ENCODE data around the gene WNT3. TPM values are rescaled to one million over a fixed set of nuclear protein-coding genes. Genes with fewer than 3 reads are reported as not detected.

WNT3 gene
- total RNA-seq, 1 experiment from 2014 or later: 7.0 TPM

DNA sequence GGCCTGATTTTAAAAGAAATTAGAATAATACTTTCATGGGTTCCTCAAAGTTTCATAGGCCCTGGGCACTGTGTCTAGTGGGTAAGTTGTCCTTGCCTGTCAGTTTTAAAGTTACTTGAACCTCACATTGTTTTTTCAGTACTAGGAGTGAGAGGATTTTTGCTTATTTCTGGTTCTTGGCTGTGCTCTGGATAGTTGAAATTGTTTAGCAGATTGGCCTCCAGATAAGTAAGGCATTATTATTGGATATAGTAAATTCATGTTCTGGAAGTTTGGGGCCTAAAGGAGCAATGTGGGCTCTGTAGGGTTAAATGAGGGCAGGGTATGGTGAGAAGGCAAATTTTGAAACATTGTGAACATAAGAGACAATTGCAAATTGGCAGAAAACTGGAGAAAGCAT lies 78.5 kb downstream of the WNT3 start:
- DNase-seq (ENCODE audit: extremely low read depth, low read depth): no peak

DNA sequence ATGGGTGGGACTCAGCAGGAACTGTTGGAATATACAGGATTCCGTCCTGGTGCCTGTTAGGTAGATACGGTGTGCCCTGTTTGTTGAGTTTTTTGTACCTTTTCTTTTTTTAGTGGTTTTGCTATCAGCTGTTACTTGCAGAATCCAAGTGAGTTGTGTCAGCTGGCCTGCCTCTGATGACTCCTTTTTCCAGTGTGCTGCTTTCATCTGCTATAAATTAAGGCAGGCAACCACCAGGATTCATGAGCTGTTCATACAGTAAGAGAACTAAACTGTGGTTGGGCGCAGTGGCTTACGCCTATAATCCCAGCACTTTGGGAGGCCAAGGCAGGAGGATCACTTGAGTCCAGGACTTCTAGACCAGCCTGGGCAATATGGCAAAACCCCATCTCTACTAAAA lies 79.9 kb downstream of the WNT3 start:
- no peak for DNase-seq (ENCODE audit: extremely low read depth, low read depth)

GRCh38 chr17:46737326-46737725 lies 81.2 kb downstream of the WNT3 start:
- no peak for DNase-seq (ENCODE audit: extremely low read depth, low read depth)

DNA sequence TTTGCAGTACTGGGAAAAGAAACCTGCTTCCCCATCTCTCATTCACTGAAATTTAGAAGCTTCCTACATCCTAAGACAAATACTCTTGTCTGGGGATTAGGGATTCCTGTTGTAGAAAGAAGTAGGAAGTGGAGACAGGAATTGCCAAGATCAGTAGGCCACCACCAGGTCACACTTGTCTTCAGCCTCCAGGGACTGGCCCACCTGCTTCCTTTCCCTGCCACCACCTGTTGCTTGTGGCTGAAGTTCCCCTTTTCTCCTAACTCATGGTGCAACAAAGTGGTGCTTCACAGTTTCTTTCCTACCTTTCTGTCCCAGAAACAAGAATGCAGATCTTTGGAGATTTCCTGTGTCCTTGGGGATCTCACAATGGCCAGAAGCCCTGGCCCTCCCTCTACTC lies 82.4 kb downstream of the WNT3 start:
- DNase-seq (ENCODE audit: extremely low read depth, low read depth): no peak

DNA sequence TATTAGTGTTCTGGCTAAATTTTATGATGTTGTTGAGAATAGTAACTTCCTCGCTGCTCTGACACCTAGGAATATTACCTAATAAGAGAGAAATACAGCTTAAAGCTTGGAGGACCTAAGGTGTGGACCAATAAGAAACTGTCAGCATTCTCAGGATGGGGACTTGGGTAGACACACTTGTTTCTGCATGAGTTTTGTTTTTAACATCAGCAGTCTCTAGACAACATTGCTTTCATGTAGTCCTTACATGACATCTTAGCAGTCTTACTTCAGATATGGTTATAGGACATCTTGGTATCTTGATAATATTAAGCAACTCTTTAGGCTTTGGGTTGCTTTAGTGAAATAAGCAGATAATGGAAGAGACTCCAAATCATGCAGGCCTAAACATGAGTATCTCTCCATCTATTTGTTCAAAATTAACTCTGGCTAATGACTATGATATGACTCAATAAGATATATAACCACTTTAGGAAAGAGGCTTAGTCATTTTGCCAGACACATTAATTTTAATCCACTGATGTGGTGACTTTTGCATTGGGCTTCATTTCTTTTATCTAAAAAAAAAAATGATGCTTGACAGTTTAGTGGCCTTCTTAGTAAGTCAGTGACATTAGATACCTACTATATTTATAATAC lies 84.5 kb downstream of the WNT3 start:
- no peak for DNase-seq (ENCODE audit: extremely low read depth, low read depth)

DNA sequence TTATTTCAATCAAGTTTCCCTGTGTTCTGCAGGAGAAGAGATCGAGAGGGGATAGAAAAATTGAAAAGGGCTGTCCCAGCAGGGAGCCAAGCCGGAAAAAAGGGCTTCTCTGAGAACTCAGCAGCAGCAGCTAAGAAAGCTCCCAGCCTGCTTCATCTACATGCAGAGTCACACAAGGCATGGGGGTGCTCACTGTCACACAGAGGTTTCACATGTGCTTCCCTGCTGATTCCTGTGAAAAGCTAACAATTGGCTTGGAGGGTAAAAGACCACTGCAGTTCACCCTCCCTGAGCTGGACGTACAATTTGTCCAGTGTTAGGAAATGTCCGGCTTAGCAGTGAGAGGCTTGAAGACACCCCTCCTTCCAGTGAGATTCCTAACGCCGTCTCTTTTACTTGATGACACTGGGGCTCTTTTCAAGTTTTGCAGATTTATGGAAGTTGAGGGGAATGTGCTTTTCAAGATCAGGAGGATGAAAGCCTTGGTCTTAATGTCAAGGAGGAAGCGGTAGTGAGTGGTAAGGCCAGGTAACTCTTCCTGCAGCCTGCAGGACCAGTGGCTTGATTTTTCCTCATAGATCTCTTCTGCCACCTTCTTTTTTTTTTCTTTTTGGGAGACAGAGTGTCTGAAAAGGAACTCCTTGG lies 85.6 kb downstream of the WNT3 start:
- no peak for DNase-seq (ENCODE audit: extremely low read depth, low read depth)

DNA sequence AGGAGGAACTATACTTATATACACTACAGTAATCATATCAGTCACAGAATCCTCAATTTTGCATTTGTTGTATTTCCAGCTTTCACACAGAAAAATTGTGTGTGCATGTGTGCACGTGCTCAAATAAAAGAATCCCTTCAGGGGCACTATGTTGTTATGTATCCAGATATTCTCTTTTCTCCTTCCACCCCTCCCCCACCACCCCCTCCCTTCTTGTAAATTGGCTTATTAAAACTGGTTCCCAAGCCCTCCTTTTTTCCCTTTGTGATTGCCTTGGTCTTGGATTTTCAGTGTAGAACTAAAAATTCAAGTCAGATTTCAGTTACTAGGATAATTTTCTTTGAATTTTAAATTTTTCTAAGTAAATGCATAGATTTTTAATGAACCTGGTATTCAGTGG lies 86.3 kb downstream of the WNT3 start:
- DNase-seq (ENCODE audit: extremely low read depth, low read depth): no peak

- no peak for DNase-seq (ENCODE audit: extremely low read depth, low read depth)
Measured at GRCh38 chr17:46730679-46731078, 87.8 kb downstream of the WNT3 start.

GRCh38 chr17:46730026-46730425 lies 88.5 kb downstream of the WNT3 start:
- DNase-seq (ENCODE audit: extremely low read depth, low read depth): no peak

GRCh38 chr17:46727572-46728348 lies 90.7 kb downstream of the WNT3 start:
- DNase-seq (ENCODE audit: extremely low read depth, low read depth): no peak

DNA sequence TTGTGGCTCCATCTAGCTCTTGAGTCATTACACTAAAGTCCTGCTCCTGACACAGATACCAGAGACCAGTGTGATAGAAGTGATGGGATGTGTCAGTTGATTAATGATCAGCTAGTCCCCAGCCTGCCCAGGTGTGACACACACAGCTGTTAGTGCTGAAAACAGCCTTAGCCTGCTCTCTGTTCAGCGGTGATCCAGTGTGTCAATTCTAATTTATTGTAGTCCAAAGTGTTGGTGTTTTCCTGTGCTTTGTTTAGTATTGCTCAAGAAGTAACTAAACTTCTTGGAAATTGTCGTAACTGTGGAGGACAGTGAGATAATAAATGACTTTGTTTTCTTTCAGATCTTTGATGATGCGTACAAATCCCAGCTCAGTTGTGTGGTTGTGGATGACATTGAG lies 92.3 kb downstream of the WNT3 start:
- no peak for DNase-seq (ENCODE audit: extremely low read depth, low read depth)

- no peak for DNase-seq (ENCODE audit: extremely low read depth, low read depth)
Measured at GRCh38 chr17:46722662-46723285, 95.7 kb downstream of the WNT3 start.

DNA sequence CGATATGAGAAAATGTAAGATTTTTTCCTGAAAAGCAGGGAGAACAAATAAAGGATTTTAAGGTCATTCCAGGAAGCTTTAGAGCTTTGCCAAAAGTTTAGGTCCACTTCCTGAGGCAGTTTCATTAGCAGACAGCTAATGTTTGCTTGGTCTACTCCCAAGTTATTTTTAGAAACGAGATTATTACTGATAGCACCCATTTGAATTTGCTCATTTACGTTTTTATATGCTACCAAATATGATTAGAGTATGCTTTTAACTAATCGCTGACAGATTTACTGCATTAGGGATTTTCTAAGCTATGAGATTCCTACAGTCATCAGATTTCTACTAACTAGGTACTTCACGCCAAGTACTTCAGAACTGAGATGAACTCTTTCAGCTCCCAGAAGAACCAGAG lies 98.1 kb downstream of the WNT3 start:
- DNase-seq (ENCODE audit: extremely low read depth, low read depth): no peak

GRCh38 chr17:46719891-46720290 lies 98.6 kb downstream of the WNT3 start:
- DNase-seq (ENCODE audit: extremely low read depth, low read depth): no peak

- no peak for DNase-seq (ENCODE audit: extremely low read depth, low read depth)
Measured at GRCh38 chr17:46717999-46718398, 100.5 kb downstream of the WNT3 start.

Other genes starting within 250 kb of the WNT3 start
- 5.6 and 9.7 TPM in 2 replicates for gene ARL17A, start 239.0 kb downstream of the WNT3 start, total RNA-seq (2014; rRNA removed; shearing (Covaris generic))
- gene NSF, start 228.0 kb downstream of the WNT3 start, total RNA-seq (2014; rRNA removed; shearing (Covaris generic)): 20.9 and 24.2 TPM in 2 replicates
- gene WNT9B, start 32.9 kb upstream of the WNT3 start, total RNA-seq (2014; rRNA removed; shearing (Covaris generic)): not detected in 2 replicates
- 26.2 and 29.0 TPM in 2 replicates for gene GOSR2, start 104.5 kb upstream of the WNT3 start, total RNA-seq (2014; rRNA removed; shearing (Covaris generic))
- not detected in 2 replicates for gene RPRML, start 160.6 kb upstream of the WNT3 start, total RNA-seq (2014; rRNA removed; shearing (Covaris generic))

All from NCI-H460 (cell line).